HepG2 (cell line): ENCODE data around the gene DDR1. TPM values are rescaled to one million over a fixed set of nuclear protein-coding genes. Genes with fewer than 3 reads are reported as not detected.

Source experiments
- ATAC-seq: fragments of 200-7000 bp; cut with Tn5 transposase; 3 replicates; pipeline ENCODE4 v1.9.1; 2020; ENCODE audit warnings: mild to moderate bottlenecking, moderate library complexity
- BruUV-seq: library from RNA; stranded (reverse); fragments of 400-500 nt; replicated peaks from 2 replicates; lab custom pipeline; 2021; lab: Mats Ljungman, UMichigan
- CTCF ChIA-PET: fragments of 300-600 bp; formaldehyde crosslinking; extraction: SDS; loops from one replicate; lab custom pipeline; 2021; ENCODE audit warnings: low total read pairs, inconsistent platforms, low intra/inter-chr PET ratio; lab: Yijun Ruan, JAX
- POLR2A ChIA-PET: fragments of 350-600 bp; sonication (Branson Sonifier 250); formaldehyde crosslinking; loops from one replicate; lab custom pipeline; 2020; ENCODE audit warnings: antibody characterized with exemption, inconsistent platforms; lab: Yijun Ruan, JAX
- DNase-seq: peaks from one replicate; pipeline ENCODE4 v3.0.0-alpha.2; 2015; ENCODE audit warnings: low spot score
- FAIRE-seq: peaks from 3 replicates; lab custom pipeline; 2011; peaks lifted over from hg19 to GRCh38; lab: Jason Lieb, UNC
- H2AFZ ChIP-seq: one replicate; pipeline ENCODE4 v1.6.1; 2011; ENCODE audit warnings: low read length, inconsistent platforms
- H3K27ac ChIP-seq: fragments of 300-600 bp; 3 replicates; pipeline ENCODE4 v1.8.0; 2011; ENCODE audit warnings: mixed run types, mild to moderate bottlenecking, mixed read lengths, low read length, inconsistent platforms; ENCODE audit not compliant: insufficient read depth; ENCODE audit errors: extremely low read length
- H3K27me3 ChIP-seq, 2 experiments: fragments of 200-600 bp in 1 of 2; 2 replicates in 1 of 2; 3 replicates in 1 of 2; pipeline versions ENCODE4 v1.6.0 to v1.8.0; 2011; ENCODE audit warnings: low read length in 2 of 2, mild to moderate bottlenecking in 2 of 2, moderate library complexity in 2 of 2, inconsistent platforms in 1 of 2; ENCODE audit not compliant: insufficient read depth in 2 of 2, control insufficient read depth in 1 of 2
- H3K36me3 ChIP-seq, 2 experiments: fragments of 200-600 bp in 1 of 2; replicated peaks in 1 of 2; 2 replicates in 1 of 2; 3 replicates in 1 of 2; pipeline versions ENCODE4 v1.5.1 to v1.8.0; 2011; ENCODE audit warnings: low read length in 2 of 2, inconsistent platforms in 1 of 2; ENCODE audit not compliant: insufficient read depth in 2 of 2, control insufficient read depth in 1 of 2
- H3K4me1 ChIP-seq: 2 replicates; pipeline ENCODE4 v1.5.1; 2012; ENCODE audit warnings: low read length, inconsistent platforms; ENCODE audit not compliant: insufficient read depth
- H3K4me2 ChIP-seq: 2 replicates; pipeline ENCODE4 v1.6.0; 2011; ENCODE audit warnings: low read depth, low read length, inconsistent platforms
- H3K4me3 ChIP-seq, 3 experiments: fragments of 200-600 bp in 1 of 3; sonication (generic), shearing (Covaris generic) in 1 of 3; replicated peaks in 1 of 3; 2 replicates each; pipeline ENCODE4 v1.5.1; 2011 to 2016; ENCODE audit warnings: low read length in 3 of 3, inconsistent platforms in 2 of 3, low read depth in 2 of 3, mild to moderate bottlenecking in 2 of 3, control low read depth in 1 of 3, mixed read lengths in 1 of 3; ENCODE audit not compliant: insufficient read depth in 1 of 3
- H3K79me2 ChIP-seq: one replicate; pipeline ENCODE4 v1.6.1; 2011; ENCODE audit warnings: low read length, inconsistent platforms; ENCODE audit not compliant: insufficient read depth
- H3K9ac ChIP-seq: 2 replicates; pipeline ENCODE4 v1.6.0; 2011; ENCODE audit warnings: mild to moderate bottlenecking, low read depth, low read length, inconsistent platforms; ENCODE audit not compliant: insufficient read depth
- H3K9me3 ChIP-seq: 2 replicates; pipeline ENCODE4 v1.5.1; 2012; ENCODE audit warnings: mild to moderate bottlenecking, low read length
- H4K20me1 ChIP-seq: 2 replicates; pipeline ENCODE4 v1.6.0; 2011; ENCODE audit warnings: inconsistent platforms, mild to moderate bottlenecking, low read length, moderate library complexity; ENCODE audit not compliant: insufficient read depth
- AFF4 ChIP-seq: sonication (generic); formaldehyde crosslinking; IDR thresholded peaks from 2 replicates; pipeline ENCODE4 v1.4.0; 2020; ENCODE audit warnings: missing genetic modification reagents
- ARID5B ChIP-seq: IDR thresholded peaks from 2 replicates; pipeline ENCODE4 v1.4.0; 2020; ENCODE audit warnings: mild to moderate bottlenecking, missing genetic modification reagents
- ATF7-NPFF ChIP-seq: sonication (generic); formaldehyde crosslinking; IDR thresholded peaks from 2 replicates; pipeline ENCODE4 v1.8.1; 2023; ENCODE audit warnings: mild to moderate bottlenecking, low read depth, missing genetic modification reagents, moderate library complexity
- ATRX ChIP-seq: sonication (generic); formaldehyde crosslinking; IDR thresholded peaks from 2 replicates; pipeline ENCODE4 v1.4.0; 2020; ENCODE audit warnings: missing genetic modification reagents, borderline replicate concordance
- HDAC6 ChIP-seq: fragments of 200-600 bp; sonication (generic); IDR thresholded peaks from 2 replicates; pipeline ENCODE4 v1.7.0; 2017; ENCODE audit warnings: mild to moderate bottlenecking, antibody characterized with exemption, low read length, low read depth
- HNF4G ChIP-seq, 2 experiments: sonication (generic) in 1 of 2; formaldehyde crosslinking in 1 of 2; IDR thresholded peaks; 2 replicates each; pipeline versions ENCODE4 v1.4.0 to v1.6.1; 2011 to 2020; ENCODE audit warnings: borderline replicate concordance in 2 of 2, low read depth in 2 of 2, mild to moderate bottlenecking in 2 of 2, low read length in 1 of 2, missing genetic modification reagents in 1 of 2, moderate library complexity in 1 of 2
- KLF13 ChIP-seq: sonication (generic); formaldehyde crosslinking; IDR thresholded peaks from 2 replicates; pipeline ENCODE4 v1.4.0; 2020; ENCODE audit warnings: mild to moderate bottlenecking, missing genetic modification reagents
- NFE2L1 ChIP-seq: sonication (generic); formaldehyde crosslinking; IDR thresholded peaks from 2 replicates; pipeline ENCODE4 v1.4.0; 2020; ENCODE audit warnings: missing genetic modification reagents, mild to moderate bottlenecking, borderline replicate concordance
- RBFOX2 ChIP-seq: fragments of 200-400 bp; formaldehyde crosslinking; IDR thresholded peaks from 2 replicates; pipeline ENCODE4 v1.6.1; 2017; ENCODE audit warnings: low read depth, mild to moderate bottlenecking, low read length
- ZFP1 ChIP-seq: IDR thresholded peaks from 2 replicates; pipeline ENCODE4 v1.6.1; 2016
- ZNF747 ChIP-seq: sonication (generic); formaldehyde crosslinking; IDR thresholded peaks from 2 replicates; pipeline ENCODE4 v1.8.1; 2023; ENCODE audit warnings: missing genetic modification reagents, mild to moderate bottlenecking, borderline replicate concordance
- WGBS: methylation state at CpG from one replicate; pipeline ENCODE4 v1.1.6; 2017; ENCODE audit warnings: low lambda C conversion rate; 5-methylcytosine and 5-hydroxymethylcytosine counted together
- in situ Hi-C: cut with HindIII; loops from 2 replicates; pipeline ENCODE4 v1.10.0; 2017; ENCODE audit warnings: low pct_unique_long_range_greater_than_20kb; ENCODE audit not compliant: extremely low pct_ligation_motif_present
- intact Hi-C: fragments of 100-400 bp; cut with micrococcal nuclease; formaldehyde crosslinking; loops from one replicate; pipeline ENCODE4 v1.10.0; 2022; ENCODE audit not compliant: unreplicated experiment
- polyA plus RNA-seq, 8 experiments: library from polyadenylated mRNA; depleted of rRNA in 3 of 8; stranded (reverse) in 7 of 8; unstranded in 1 of 8; fragments of >200 nt; fragmentation: Illumina TruSeq in 4 of 8; extraction: Trizol in 4 of 8; gene quantifications; 2 replicates each; pipeline versions ENCODE4 v1.2.1 to v1.2.3, GENCODE V29; 2011 to 2016; ENCODE audit warnings: low read depth in 4 of 8, missing spikeins in 1 of 8, mixed read lengths in 1 of 8; ENCODE audit not compliant: insufficient read depth in 1 of 8
- total RNA-seq, 5 experiments: library from RNA; depleted of rRNA; stranded (reverse); fragments of >200 nt; fragmentation: Illumina TruSeq; extraction: Trizol; gene quantifications; 2 replicates each; pipeline ENCODE4 v1.2.3, GENCODE V29; 2016; ENCODE audit warnings: low read depth in 1 of 5
- TF ChIP-seq, protein P1 (sequence below): sonication (generic); formaldehyde crosslinking; conservative IDR thresholded peaks from 2 replicates; pipeline ENCODE4 v1.8.1; 2023; ENCODE audit warnings: missing genetic modification reagents
- TF ChIP-seq, protein P2 (sequence below): sonication (generic); formaldehyde crosslinking; IDR thresholded peaks from 2 replicates; pipeline ENCODE4 v1.8.0; 2022; ENCODE audit warnings: mild to moderate bottlenecking, missing genetic modification reagents, borderline replicate concordance

Gene DDR1
- total and polyA plus RNA-seq, 2 of the 13 experiments (the other 11 are each of a cell fraction or from before 2014, with no cell fraction given): 16.7 to 20.2 TPM

DNA sequence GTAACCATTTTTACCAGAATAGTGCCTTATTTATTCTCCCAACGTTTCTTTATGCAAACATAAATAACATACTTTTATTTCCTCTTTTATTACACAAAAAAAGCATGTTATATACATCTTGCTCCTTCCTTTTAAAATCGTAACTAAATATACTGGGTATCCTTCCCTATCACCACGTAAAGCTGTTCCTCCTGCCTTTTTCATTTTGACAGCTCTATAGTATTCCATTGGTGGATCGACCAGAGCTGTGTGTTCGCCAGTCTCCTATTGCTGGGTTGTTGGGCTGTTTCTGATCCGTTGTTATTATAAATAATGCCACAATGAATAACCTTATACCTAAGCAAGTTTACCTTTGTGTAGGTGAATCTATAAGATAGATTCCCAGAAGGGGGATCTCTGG, 46.9 kb upstream of the DDR1 start:
- no peaks in the 10 kb centered on the region for H3K9me3 ChIP-seq
- intact Hi-C loops (no loop called here), in situ Hi-C loops (no loop called here)
- no peak overlapping the region for H3K9ac ChIP-seq
- ChIA-PET POLR2A (no interaction called here), CTCF (no interaction called here)
- no peaks in the 10 kb centered on the region for H4K20me1 ChIP-seq
- no TSS peak for BruUV-seq
- H3K4me3 ChIP-seq: no peak overlapping the region
- peaks cover 0 to 26% of the 10 kb centered on the region in 2 experiments; a peak in 3 of 5 replicates for H3K27me3 ChIP-seq
- DNase-seq: no peak
- no peaks in the 10 kb centered on the region for H3K79me2 ChIP-seq
- H3K4me1 ChIP-seq: peaks cover 5% of the 10 kb centered on the region; the same call in 1 of the 2 replicates
- 40% methylated on average over 6 of the region's 6 CpGs for WGBS
- FAIRE-seq: no peak
- no peak overlapping the region for H2AFZ ChIP-seq
- ATAC-seq: no peak
- H3K36me3 ChIP-seq: no peaks in the 10 kb centered on the region
- no peak overlapping the region for H3K27ac ChIP-seq
- H3K4me2 ChIP-seq: no peak overlapping the region
- TF ChIP-seq RBFOX2 (no peak), KLF13 (CRISPR knock-in tag) (no peak), HNF4G (IDR thresholded peaks at IDR 0.05; ENCODE audit: borderline replicate concordance, low read depth, low read length) (no peak), HNF4G (CRISPR knock-in tag; IDR thresholded peaks at IDR 0.05; ENCODE audit: borderline replicate concordance, low read depth) (no peak), HDAC6 (no peak), ARID5B (CRISPR knock-in tag) (no peak), ZNF747 (CRISPR knock-in tag) (no peak), NFE2L1 (CRISPR knock-in tag) (no peak), ZFP1 (CRISPR knock-in tag) (no peak), ATF7-NPFF (CRISPR knock-in tag) (no peak), AFF4 (CRISPR knock-in tag) (no peak), ATRX (no peak)
- TF ChIP-seq, protein P1, sequence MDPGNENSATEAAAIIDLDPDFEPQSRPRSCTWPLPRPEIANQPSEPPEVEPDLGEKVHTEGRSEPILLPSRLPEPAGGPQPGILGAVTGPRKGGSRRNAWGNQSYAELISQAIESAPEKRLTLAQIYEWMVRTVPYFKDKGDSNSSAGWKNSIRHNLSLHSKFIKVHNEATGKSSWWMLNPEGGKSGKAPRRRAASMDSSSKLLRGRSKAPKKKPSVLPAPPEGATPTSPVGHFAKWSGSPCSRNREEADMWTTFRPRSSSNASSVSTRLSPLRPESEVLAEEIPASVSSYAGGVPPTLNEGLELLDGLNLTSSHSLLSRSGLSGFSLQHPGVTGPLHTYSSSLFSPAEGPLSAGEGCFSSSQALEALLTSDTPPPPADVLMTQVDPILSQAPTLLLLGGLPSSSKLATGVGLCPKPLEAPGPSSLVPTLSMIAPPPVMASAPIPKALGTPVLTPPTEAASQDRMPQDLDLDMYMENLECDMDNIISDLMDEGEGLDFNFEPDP (CRISPR knock-in tag): no peak
- TF ChIP-seq, protein P2, sequence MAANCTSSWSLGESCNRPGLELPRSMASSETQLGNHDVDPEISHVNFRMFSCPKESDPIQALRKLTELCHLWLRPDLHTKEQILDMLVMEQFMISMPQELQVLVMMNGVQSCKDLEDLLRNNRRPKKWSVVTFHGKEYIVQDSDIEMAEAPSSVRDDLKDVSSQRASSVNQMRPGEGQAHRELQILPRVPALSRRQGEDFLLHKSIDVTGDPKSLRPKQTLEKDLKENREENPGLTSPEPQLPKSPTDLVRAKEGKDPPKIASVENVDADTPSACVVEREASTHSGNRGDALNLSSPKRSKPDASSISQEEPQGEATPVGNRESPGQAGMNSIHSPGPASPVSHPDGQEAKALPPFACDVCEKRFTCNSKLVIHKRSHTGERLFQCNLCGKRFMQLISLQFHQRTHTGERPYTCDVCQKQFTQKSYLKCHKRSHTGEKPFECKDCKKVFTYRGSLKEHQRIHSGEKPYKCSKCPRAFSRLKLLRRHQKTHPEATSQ: no peak
